CD4-positive, alpha-beta T cell treated with Interleukin-2 at 100 ng/mL for 4 hours (primary cell): ENCODE measurements around the gene SURF2.

Experiments
- DNase-seq: peaks from one replicate; pipeline ENCODE4 v3.0.0-alpha.2; 2020; ENCODE audit warnings: low spot score

Gene SURF2

DNA sequence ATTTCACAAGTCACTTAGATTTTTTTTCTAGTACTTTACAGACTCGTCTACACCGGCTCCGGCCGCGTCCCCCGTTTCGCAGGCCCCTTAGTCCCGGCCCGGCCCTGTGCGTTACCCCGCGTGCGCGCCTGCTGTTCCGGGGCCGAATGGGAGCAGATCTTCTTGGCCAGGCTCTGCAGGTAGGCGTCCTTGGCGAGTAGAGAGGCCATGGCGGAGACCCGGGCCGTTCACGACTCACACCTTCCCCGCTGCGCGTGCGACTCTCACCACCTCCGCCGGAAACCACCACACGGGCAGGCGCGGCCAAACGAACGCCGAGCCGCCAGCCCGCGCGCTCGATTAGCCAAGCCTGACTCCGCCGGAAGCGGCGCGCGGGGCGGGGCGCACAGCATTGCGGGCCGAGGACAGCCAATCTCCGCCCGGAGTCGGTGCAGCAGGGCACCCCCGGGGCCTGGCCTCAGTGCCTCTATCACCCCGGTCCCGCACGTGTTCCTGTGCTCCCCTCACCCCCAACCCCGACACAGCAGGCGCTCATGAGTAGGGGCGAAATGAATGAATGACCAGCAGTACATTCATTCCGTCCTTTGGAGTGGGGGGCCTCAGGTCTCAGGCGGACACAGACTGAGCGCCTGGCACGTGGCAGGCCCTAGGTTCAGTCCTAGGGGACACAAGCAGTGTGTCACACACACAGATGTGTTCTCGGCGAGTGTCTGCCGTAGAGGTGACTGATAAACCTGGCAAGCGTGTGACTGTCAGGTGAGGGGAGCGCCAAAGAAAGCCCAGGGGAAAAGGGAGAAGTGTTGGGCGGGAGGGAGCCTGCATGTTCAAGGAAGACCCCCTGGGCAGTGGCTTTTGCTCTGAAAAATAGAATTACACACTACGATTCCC, 20.2 kb upstream of the SURF2 start, which contains the start of gene SURF6:
Gene SURF6 (minus strand): TSS at position 265 of the 888 bp plus-strand sequence. CDS start 56 bp downstream, at position 209.
- peak; percentile 93 for DNase-seq

DNA sequence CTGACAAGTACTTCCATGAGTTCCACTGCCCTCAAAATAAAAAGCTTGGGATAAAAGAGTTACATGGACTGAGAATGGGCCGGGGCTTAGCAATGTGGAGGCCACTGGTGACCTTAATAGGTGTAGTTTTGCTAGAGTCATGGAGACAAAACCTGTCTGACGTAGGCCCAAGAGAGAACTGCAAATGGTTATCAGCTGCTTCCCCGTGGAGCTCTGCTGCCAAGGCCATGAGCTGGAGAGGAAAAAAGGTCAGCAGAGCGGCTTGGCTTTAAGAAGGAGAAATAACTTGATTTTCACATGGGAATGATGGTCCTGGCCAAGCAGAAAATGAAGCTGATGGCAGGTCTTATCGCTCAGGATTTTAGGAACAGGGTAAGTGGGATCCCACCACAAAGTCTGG, 16.7 kb upstream of the SURF2 start:
- DNase-seq, result no peak

DNA sequence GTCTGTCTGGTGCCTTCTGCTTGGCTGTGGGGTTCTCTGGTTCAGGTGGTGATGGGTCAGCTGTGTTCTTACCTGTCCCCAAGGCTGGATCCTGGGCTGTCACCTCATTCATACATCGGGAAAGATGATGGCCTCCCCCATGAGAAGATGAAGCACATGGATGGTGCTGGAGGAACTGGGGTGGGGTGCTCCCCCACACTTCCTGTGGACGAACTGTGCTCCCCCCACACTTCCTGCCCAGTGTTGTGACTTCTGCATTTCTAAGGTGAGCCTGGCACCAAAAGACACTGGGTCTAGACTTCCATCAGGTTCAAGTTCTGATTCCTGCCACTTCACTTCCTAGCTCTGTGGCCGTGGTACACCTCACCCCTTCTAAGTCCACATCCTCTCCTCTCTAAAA, 16.1 kb upstream of the SURF2 start:
- DNase-seq, result no peak

DNA sequence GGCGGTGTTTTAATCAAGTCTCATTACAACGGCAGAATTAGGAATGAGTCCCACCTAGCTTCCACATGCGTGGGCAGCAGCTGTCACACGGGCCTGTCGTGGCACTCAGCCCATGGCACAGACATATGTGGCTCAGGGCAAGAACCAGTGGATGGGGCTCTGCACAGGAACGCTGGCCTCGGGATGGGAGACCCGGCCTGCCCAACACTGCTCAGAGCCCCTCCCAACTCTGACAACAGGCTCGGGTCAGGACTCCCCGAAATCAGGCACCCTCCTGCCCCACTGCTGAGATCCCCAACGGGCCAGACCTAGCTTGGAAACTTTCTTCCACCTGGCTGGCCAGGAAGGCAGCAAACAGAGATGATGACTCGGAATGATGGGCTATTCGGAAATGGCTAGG, 15.4 kb upstream of the SURF2 start:
- DNase-seq, result no peak

DNA sequence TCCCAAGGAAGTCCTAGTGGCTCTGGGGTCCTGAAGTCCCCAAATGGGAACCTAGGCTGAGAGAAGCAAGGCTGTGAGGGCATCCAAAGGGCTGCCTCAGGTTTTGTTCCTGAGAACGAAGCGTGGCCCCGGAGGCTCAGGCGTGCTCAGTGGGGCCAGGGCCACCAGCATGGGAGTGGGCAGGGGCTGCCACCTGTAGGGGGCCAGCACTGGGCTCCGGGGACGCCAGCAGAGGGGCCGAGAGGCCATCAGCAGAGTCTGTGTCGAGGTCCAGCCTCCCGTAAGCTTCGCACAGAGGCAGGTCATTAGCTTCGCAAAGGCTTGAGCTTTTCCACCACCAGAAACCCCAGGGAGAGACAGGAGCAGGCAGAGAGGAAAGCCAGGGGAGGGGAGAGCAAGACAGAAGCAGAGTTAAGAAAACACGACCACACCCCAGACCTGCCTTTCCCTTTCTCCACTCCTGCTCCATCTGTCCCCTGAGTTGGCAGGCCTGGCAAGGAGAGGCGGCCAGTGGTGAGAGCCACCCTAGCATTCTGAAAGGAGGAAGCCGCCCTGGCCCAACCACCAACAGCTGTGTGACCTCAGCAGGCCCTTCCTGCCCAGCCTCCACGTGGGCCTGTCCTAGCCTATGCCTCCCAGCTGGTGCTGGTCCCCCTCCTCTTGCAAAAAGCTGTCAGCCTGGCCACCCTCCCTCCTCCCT, 14.8 kb upstream of the SURF2 start:
- DNase-seq, result no peak

DNA sequence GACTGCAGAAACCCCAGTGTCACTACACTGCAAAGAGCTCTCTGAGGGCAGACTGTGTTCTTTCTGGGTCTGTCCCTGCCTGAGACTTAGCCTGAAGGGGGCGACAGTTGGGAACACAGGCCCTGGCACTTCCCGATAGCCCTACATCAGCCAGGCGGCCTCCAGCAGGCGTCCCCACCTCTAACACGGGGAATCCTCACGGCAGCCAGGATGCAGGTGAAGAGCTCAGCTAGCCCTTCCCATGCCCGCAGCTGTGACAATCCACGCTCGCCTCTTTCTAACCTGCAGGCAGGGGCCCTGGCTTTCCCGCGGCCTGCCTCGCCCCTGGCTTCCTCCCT, 14.3 kb upstream of the SURF2 start:
- no peak for DNase-seq

DNA sequence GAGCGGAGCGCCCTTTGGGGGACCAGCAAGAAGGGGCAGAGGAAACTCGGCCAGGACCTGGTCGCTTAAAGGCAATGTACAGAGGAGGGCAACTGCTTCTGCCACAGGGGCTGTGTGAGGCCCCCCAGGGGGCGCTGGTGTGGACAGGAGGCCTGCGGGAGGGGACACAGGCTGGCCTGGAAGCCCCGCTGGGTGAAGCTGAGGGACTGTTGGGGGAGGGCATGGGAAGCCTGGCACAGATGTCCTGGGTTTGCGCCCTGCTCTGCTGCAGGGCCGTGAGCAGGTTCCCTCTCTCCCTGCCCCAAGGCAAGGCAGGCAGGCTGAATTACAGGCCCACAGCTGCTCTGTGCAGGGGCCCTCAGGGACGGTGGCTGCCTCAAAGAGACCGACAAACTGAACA, 13.8 kb upstream of the SURF2 start:
- no peak for DNase-seq

DNA sequence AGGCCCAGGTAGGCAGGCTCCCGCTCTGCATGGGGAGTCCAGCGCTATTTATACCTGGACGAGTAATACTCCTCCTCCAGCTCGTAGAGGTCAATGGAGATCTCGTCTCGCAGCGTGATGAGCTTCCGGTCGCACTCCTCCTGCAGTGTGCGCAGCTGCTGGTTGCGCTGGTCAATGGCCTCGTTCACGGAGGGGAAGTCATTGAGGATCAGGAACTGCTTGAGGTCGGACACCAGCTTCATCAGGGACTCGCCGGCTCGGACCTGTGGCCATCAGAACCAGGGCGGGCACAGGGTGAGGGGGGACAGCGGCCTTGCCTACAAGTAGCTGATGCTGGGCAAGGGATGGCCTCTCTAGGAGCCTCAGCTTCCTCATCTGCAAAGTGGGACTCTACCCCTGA, 12.3 kb upstream of the SURF2 start:
- DNase-seq, result no peak

DNA sequence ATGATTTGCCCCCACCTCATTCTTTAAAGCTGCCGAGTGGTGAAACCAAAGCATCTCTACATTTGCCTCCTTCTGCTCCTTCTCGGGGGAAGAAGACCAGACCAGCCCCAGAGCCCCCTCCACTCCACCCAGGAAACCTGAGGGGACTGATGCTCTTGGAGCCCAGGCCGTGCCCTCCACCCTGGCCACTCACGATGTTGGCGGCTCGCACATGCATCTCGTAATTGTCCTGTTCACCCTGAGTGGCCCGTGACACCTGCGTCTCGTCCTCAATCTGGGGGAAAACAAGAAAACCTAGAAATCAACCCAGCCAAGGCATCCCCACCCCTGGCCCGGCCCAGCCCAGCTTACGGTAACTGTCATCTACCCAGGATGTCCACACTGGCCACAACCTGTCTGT, 11.4 kb upstream of the SURF2 start:
- no peak for DNase-seq

DNA sequence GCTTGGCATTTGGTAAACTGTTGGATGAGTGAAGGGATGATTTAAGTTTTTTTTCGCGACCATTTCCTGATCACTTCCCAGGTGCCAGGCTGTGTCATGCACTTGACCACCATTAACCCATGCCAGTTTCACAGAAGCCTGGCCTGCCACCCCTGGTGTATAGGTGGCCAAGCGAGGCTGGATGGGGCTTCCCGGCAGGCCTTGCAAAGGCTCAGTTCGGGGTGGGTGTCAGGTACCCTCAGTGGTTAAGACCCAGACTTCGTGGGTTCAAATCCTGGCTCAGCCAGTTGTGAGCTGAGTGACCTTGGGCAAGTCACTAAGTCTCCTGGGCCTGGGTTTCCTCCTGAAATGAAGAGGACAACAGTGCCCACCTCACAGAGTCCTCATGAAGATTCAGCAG, 10.8 kb upstream of the SURF2 start:
- DNase-seq, result no peak

DNA sequence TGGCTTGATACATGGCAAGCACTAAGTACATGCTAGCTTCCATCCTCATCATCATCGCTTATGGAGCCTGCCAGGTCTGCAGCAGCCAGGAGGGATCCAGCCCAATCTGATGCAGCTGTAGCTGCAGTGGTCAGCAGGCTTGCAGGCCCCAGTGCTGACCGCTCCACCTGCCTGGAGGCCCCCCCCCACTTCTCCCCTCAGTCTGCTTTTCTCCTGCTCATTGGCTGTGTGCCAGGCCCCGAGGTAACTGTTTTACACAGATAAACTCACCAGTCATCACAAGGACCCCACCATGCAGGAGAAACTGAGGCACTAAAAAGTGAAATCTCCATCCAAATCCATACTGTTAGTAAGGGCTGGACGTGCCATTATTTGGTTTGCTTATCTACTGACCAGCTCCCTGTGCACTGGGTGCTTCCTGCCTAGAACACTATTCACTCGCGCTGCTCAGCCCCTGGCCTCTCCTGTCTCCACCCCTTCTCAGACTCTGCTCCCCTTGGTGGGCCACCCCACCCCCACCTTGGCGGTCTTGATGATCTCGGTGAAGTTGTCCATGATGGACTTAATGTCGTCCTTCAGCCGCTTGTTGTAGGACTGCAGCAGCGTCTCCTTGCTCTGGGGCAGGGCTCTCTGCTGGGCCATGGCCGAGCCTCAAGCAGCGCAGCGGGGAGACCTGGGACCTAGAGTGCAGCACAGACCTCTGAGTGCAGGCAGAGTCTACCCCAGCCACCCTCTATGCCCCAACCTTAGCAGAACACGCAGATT, 10.1 kb upstream of the SURF2 start:
- no peak for DNase-seq

DNA sequence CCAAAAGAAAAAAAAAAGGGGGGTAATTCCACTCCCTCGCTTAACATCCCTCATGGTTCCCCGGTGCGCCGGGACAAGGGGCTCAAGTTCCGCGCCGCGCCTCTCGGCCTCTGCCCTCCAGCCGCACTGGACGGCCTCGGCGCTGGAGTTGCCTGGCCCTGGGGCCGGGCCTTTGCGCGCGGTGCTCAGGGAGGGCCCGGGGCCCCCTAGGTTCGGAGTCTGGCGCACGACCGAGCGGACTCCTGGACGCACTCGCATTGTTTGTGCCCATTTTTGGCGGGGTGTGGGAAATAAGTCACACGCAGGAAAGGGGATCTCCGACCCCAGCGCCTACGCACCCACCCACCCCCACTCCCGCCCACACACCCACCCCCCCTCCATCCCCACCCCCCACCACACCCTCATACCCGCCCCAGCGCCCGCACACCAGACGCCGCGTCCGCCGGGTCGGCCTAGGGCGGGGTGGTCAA, 8.8 kb upstream of the SURF2 start:
- peak; percentile 47 for DNase-seq

DNA sequence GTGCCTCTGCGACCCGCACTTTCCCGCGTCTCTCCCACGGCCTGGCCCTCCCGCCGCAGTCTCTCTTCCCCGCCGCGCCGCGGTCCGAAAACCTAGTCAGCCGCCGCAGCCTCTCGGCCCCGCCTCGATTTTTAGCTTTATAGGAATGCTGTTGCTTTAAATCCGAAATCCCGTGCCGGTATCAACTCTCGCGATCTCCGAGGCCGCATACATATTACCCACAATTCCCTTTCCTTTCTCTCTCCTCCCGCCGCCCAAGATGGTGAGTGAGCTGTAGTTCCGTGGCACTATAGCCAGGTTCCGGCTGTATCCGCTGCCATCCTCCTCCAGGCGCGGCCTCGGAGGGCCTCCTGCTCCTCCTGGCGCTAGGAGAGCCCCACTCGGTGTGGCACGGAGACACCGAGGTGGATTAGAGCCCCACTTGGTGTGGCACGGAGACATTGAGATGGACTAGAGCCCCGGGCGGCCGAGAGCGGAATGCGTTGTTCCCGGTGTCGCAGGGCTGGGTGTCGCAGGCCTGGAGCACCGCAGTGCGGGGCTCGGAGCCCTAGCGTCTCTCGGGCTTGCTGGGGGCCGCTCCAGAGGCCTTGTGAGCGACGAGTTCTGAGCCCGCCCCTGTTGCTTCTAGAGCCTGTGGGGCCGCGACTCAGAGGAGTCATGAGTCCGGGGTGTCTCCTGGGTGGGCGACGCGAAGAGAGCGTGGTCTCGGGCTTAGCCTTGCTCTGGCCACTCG, 8.2 kb upstream of the SURF2 start, which contains the start of the genes MED22 and RPL7A:
Gene MED22 (minus strand): TSS at position 147 of the 733 bp plus-strand sequence. CDS start 1,469 bp downstream, outside the sequence.
Gene RPL7A (plus strand): TSS at position 234 of the 733 bp plus-strand sequence. CDS start 26 bp downstream, at position 260.
- DNase-seq, result peak; percentile 96

DNA sequence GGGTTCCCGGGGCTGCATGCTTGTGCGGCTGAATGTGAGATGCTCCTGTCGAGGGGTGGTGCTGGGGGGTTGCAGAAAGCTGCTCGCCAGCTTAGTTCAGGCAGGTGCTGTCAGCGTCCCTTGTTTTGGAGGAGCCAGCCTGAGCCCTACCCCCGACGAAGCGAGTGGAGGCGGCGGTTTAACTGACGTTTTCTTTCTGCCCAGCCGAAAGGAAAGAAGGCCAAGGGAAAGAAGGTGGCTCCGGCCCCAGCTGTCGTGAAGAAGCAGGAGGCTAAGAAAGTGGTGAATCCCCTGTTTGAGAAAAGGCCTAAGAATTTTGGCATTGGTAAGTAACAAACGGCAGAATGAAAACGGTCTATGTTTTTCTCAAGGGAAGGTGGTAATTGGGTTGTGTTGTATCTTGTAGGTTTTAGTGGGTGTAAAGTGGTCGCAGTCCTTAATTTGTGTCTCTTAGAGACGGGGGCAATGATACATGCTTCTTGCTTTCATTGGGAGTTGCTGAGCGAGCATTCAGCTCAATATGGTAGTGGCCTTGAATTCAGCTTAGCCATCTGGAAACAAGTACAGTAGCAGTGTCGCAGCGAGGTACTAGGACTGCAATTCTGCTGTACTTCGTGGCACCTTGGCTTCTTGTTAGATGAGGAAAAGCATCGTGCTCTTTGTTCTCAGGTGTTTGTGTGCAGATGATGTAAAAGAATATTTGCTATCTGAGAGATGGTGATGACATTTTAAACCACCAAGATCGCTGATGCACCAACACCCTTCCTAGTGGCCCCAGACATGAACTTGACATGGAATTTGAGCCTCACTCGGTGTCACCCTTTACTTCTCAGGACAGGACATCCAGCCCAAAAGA, 7.4 kb upstream of the SURF2 start:
- DNase-seq, result no peak

DNA sequence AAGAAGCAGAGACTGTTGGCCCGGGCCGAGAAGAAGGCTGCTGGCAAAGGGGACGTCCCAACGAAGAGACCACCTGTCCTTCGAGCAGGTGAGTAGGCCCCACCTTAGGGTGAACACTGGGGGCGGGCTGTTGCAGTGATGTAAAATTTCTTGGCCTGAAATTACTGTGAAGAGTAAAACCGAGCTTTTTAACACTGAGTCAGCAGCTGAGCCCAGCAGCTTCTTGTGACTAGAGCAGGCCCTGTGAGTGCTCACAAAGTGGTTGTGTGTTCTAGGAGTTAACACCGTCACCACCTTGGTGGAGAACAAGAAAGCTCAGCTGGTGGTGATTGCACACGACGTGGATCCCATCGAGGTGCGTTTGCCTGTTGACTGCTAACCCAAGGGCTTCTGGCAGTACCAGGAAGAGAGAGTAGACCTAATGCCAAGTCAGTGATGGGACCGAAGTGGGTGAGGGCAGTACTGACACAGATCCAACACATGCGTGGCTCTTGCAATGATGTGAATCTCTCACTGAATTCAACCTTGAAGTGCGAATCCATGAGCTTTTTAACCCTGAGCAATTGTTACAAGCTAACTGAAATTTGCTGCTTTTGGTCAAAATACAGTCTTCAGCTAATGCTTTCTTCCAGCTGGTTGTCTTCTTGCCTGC, 6.3 kb upstream of the SURF2 start:
- no peak for DNase-seq

DNA sequence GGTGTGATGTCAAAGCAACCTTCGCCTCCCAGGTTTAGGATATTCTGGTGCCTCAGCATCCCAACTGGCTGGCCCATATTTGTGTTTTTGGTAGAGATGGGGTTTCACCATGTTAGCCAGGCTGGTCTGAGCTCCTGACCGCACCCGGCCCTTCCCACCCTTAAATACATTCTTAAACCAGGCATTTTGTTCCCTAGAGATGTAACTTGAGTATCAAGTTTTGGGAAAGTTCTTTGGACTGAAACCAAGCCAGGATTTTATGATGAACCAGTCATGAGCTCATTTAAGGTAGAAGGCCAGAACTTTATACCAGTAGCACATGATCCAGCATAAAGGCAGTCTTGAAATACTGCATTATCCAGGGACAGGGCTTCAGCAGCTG, 4.8 kb upstream of the SURF2 start:
- no peak for DNase-seq

DNA sequence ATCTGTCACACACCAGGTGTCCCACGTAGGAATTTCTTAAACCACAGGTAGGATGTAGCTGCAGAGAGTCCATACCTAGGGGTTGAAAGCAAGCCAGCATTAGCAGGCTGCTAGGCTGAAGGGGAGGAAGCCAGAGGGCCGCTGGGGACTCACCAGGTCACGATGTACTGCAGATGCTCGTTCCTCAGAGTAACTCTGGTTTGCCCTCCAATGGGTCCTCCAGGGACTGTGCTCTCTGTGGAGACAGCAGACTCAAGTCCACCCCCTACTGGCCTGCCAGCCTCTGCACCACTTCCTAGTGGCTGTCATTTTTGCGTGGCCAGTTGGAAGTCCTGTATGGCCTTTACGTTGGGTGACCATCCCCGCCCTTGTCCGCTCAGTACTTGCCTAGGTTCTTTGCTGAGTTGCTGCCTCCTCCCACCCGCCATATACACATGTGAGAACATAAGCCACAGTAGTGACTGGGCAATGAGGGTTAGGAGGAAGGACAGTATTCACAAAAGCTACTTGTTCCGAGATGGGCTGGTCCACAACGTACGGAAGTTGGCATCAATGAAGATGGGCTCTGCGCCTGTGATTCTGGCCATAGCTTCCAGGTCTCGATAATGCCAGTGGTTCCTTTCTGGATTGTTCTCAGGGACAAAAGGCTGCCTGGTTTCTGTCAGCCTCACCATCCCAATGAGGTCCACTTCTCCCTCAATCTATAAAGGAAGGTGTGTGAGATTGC, 4.3 kb upstream of the SURF2 start:
- DNase-seq, result peak; percentile 21

DNA sequence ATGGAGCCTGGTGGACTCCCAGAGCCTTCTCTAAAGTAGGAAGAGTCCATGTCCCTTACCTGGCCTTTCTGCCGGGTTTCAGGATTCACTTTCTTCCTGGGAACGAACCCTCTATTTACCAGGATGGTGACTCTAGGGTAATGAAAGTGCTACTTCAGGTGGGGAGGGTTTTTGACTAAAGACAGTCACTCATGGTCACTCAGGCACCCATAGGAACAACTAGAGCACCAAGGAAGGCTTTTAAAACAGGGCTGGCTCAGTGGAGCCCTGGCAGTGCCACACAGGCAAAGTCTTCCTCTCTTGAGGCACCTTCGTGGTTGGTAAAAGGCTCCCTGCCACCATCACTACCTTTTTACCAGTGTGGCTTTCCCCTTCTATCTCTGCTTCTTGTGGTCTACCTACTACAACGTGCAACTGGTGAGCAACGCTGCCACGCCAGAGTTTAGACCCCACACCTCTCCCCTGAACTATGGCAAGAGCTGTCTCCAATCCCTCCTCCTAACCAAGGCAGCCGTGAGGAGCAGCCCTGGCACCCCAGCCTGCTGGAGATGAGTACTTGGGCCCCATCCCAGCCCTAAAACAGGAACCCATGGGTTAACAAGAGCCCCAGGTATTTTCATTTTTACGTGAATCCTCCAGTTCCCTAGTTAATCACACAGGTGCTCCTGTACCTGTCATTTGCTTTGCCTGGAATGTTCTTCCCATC, 3.6 kb upstream of the SURF2 start:
- no peak for DNase-seq

DNA sequence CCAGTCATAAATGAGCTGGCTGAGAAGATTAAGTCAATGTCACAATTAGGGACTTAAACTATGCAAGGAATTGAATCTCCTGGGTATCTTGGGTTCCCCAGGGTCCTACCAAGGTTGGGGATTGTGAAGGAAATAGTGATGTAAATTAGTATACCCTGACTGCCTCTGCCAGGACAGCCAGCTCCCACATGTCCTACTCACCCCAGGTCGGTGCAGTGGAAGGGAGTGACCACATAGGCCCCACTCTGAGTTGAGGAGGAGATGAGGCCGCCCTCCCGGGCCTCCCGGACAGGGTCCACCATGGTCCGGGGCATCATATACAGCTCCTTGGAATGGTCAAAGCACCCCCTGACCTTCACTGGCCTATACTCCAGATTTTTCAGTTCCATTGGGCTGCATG, 2.8 kb upstream of the SURF2 start:
- no peak for DNase-seq
